HUDEP-2 (cell line): ENCODE results near the gene TNFSF11.

ENCODE experiments used
- DNase-seq, 76 experiments: peaks; one replicate each; lab custom pipeline; 2025; ENCODE audit not compliant: unreplicated experiment in 76 of 76; lab: John Stamatoyannopoulos, UW

Gene TNFSF11

GRCh38 chr13:42651936-42652641 is 78.1 kb downstream of the TNFSF11 start:
- DNase-seq = no peak

GRCh38 chr13:42652642-42653415 is 78.9 kb downstream of the TNFSF11 start:
- DNase-seq = no peak

GRCh38 chr13:42653679-42654078 is 79.7 kb downstream of the TNFSF11 start:
- DNase-seq = no peak

GRCh38 chr13:42654212-42654611 is 80.3 kb downstream of the TNFSF11 start:
- DNase-seq = no peak

GRCh38 chr13:42654722-42655121 is 80.8 kb downstream of the TNFSF11 start:
- DNase-seq = no peak

GRCh38 chr13:42656161-42656560 is 82.2 kb downstream of the TNFSF11 start:
- no peak for DNase-seq

- DNase-seq = no peak
Measured at GRCh38 chr13:42656958-42657357, 83.0 kb downstream of the TNFSF11 start.
